Vagina (tissue), 2 donors: ENCODE data around the gene WDR4. TPM values are rescaled to one million over a fixed set of nuclear protein-coding genes. Genes with fewer than 3 reads are reported as not detected.
"Not testable (repeated sequence)": the region's sequence is repeated elsewhere in the genome, so short reads cannot be mapped to it uniquely, and the experiment has no call there.

ENCODE experiments used
- DNase-seq, 2 donors: peaks; one replicate each; pipeline ENCODE4 v3.0.0-alpha.2; 2017; ENCODE audit errors: extremely low spot score in 2 of 2
- H3K27ac ChIP-seq: fragments of 200-600 bp; sonication (generic); one replicate; pipeline ENCODE4 v1.5.1; 2019
- H3K27me3 ChIP-seq: fragments of 200-600 bp; sonication (generic); one replicate; pipeline ENCODE4 v1.5.1; 2019
- H3K36me3 ChIP-seq, 2 donors: fragments of 200-600 bp; sonication (generic); one replicate each; pipeline ENCODE4 v1.5.1; 2017 to 2019
- H3K4me1 ChIP-seq: fragments of 200-600 bp; sonication (generic); one replicate; pipeline ENCODE4 v1.5.1; 2019
- H3K4me3 ChIP-seq, 2 donors: fragments of 200-600 bp; sonication (generic); 1 replicate in 1 of 2; 2 replicates in 1 of 2; pipeline ENCODE4 v1.5.1; 2016 to 2019
- H3K9me3 ChIP-seq: fragments of 200-600 bp; sonication (generic); one replicate; pipeline ENCODE4 v1.5.1; 2019
- POLR2A ChIP-seq, 2 donors: fragments of 450-650 bp; IDR thresholded peaks; one replicate each; pipeline ENCODE4 v1.6.1; 2017; ENCODE audit warnings: antibody characterized with exemption in 2 of 2, mild to moderate bottlenecking in 2 of 2, moderate library complexity in 2 of 2
- POLR2AphosphoS5 ChIP-seq, 2 donors: sonication (generic); formaldehyde crosslinking; IDR thresholded peaks; one replicate each; pipeline ENCODE4 v1.9.0; 2017; ENCODE audit warnings: antibody characterized with exemption in 2 of 2, mild to moderate bottlenecking in 2 of 2, low read depth in 1 of 2; ENCODE audit not compliant: insufficient read depth in 1 of 2
- intact Hi-C: fragments of 100-400 bp; cut with DNase I; formaldehyde crosslinking; loops from one replicate; pipeline ENCODE4 v1.15.1; 2023
- total RNA-seq: library from RNA; depleted of rRNA; stranded (reverse); fragments of >200 nt; gene quantifications from one replicate; pipeline ENCODE4 v1.2.3, GENCODE V29; 2016
- TF ChIP-seq, protein P1 (sequence below), 3 experiments: fragments of 450-650 bp in 2 of 3; fragments of 200-600 bp in 1 of 3; sonication (generic) in 1 of 3; IDR thresholded peaks; one replicate each; pipeline ENCODE4 v1.5.1; 2017 to 2019; ENCODE audit warnings: antibody characterized with exemption in 3 of 3, mild to moderate bottlenecking in 2 of 3, moderate library complexity in 2 of 3

The WDR4 gene
- total RNA-seq, 1 donor from 2014 or later = 23.8 TPM

DNA sequence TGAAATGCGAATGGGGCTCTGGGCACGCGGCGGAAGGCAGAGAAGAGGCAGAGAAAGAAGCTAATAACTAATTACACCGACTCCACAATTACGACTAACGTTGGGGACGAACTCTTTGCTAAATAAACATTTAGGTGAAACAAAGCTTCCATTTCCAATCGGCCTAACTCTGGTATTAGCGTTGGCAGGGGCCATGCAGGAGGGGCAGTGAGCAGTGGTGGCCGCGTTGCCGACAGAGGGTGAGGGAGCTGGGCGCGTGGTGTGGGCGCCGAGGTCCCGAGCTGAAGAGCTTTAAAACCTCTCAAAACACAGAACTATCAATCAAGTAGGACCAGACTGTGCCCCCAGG, 13.2 kb upstream of the WDR4 start:
- H3K27me3 ChIP-seq = no peaks in the 10 kb centered on the region
- H3K27ac ChIP-seq = peak overlapping the region; percentile 93
- peaks cover 0 to 12% of the 10 kb centered on the region in 2 donors for H3K36me3 ChIP-seq
- DNase-seq = no peak
- H3K4me3 ChIP-seq = peak overlapping the region; percentile 68 to 76
- H3K4me1 ChIP-seq = peaks cover 16% of the 10 kb centered on the region
- H3K9me3 ChIP-seq = no peaks in the 10 kb centered on the region
- intact Hi-C loops = no loop called here
- TF ChIP-seq, protein P1, sequence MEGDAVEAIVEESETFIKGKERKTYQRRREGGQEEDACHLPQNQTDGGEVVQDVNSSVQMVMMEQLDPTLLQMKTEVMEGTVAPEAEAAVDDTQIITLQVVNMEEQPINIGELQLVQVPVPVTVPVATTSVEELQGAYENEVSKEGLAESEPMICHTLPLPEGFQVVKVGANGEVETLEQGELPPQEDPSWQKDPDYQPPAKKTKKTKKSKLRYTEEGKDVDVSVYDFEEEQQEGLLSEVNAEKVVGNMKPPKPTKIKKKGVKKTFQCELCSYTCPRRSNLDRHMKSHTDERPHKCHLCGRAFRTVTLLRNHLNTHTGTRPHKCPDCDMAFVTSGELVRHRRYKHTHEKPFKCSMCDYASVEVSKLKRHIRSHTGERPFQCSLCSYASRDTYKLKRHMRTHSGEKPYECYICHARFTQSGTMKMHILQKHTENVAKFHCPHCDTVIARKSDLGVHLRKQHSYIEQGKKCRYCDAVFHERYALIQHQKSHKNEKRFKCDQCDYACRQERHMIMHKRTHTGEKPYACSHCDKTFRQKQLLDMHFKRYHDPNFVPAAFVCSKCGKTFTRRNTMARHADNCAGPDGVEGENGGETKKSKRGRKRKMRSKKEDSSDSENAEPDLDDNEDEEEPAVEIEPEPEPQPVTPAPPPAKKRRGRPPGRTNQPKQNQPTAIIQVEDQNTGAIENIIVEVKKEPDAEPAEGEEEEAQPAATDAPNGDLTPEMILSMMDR (IDR thresholded peaks at IDR 0.05) = no peak
- no peak for TF ChIP-seq POLR2A (IDR thresholded peaks at IDR 0.05)
- no peak for TF ChIP-seq POLR2AphosphoS5 (IDR thresholded peaks at IDR 0.05; ENCODE audit: insufficient read depth in 1 of 2, low read depth in 1 of 2)

- H3K4me1 ChIP-seq = peaks cover 2% of the 10 kb centered on the region
- no peak overlapping the region for H3K4me3 ChIP-seq
- intact Hi-C loops = no loop called here
- H3K27me3 ChIP-seq = no peaks in the 10 kb centered on the region
- no peaks in the 10 kb centered on the region for H3K9me3 ChIP-seq
- TF ChIP-seq POLR2A (IDR thresholded peaks at IDR 0.05) (no peak), POLR2AphosphoS5 (IDR thresholded peaks at IDR 0.05; ENCODE audit: insufficient read depth in 1 of 2, low read depth in 1 of 2) (no peak)
- TF ChIP-seq, protein P1 (IDR thresholded peaks at IDR 0.05) = no peak
- no peak overlapping the region for H3K27ac ChIP-seq
- no peaks in the 10 kb centered on the region for H3K36me3 ChIP-seq
- no peak for DNase-seq
Observed at GRCh38 chr21:42887326-42887725, 8.0 kb upstream of the WDR4 start.

GRCh38 chr21:42883921-42884320, 4.6 kb upstream of the WDR4 start:
- no peak overlapping the region for H3K4me3 ChIP-seq
- no peaks in the 10 kb centered on the region for H3K27me3 ChIP-seq
- no peaks in the 10 kb centered on the region for H3K9me3 ChIP-seq
- H3K36me3 ChIP-seq = no peaks in the 10 kb centered on the region
- intact Hi-C loops = no loop called here
- H3K4me1 ChIP-seq = no peaks in the 10 kb centered on the region
- no peak overlapping the region for H3K27ac ChIP-seq
- no peak for DNase-seq
- TF ChIP-seq POLR2AphosphoS5 (IDR thresholded peaks at IDR 0.05; ENCODE audit: insufficient read depth in 1 of 2, low read depth in 1 of 2) (no peak), POLR2A (IDR thresholded peaks at IDR 0.05) (no peak)
- TF ChIP-seq, protein P1 (IDR thresholded peaks at IDR 0.05) = no peak

DNA sequence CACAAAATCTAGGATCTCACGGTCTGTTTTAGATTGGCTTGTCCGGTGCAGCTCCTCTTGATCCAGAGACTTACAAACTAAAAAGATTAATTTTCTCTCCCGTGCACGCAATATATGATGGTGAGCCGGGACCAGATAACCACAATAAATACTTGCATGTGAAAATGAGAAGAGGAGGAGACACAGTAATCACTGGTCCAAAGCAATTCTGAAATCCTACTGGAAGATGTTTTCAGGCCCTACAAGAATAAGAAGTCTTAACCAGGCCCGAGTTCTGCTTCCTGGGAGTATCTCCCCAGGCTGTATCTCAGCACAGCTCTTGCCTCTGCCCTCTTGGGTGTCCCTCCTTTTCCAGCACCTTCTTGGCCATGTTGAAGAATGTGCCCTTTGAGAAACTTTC, 1.0 kb upstream of the WDR4 start:
- intact Hi-C loops = no loop called here
- Histone ChIP-seq H3K27ac (no peak overlapping the region), H3K4me1 (peaks cover 13% of the 10 kb centered on the region), H3K27me3 (no peaks in the 10 kb centered on the region), H3K36me3 (peaks cover 0 to 11% of the 10 kb centered on the region in 2 donors), H3K4me3 (peak overlapping the region; percentile 82 to 91), H3K9me3 (no peaks in the 10 kb centered on the region)
- TF ChIP-seq POLR2AphosphoS5 (IDR thresholded peaks at IDR 0.05; ENCODE audit: insufficient read depth in 1 of 2, low read depth in 1 of 2) = no peak
- no peak for DNase-seq

GRCh38 chr21:42878678-42878992, 704 bp downstream of the WDR4 start:
- intact Hi-C loops = no loop called here
- Histone ChIP-seq H3K27ac (peak overlapping the region; percentile 80), H3K9me3 (no peaks in the 10 kb centered on the region), H3K4me1 (peaks cover 13% of the 10 kb centered on the region), H3K36me3 (peaks cover 0 to 23% of the 10 kb centered on the region in 2 donors), H3K27me3 (no peaks in the 10 kb centered on the region), H3K4me3 (peak overlapping the region; percentile 82 to 91)
- no peak for TF ChIP-seq POLR2AphosphoS5 (IDR thresholded peaks at IDR 0.05; ENCODE audit: insufficient read depth in 1 of 2, low read depth in 1 of 2)
- TF ChIP-seq, protein P1 (IDR thresholded peaks at IDR 0.05) = no peak
- TF ChIP-seq POLR2A (IDR thresholded peaks at IDR 0.05) = no peak
- DNase-seq = no peak

DNA sequence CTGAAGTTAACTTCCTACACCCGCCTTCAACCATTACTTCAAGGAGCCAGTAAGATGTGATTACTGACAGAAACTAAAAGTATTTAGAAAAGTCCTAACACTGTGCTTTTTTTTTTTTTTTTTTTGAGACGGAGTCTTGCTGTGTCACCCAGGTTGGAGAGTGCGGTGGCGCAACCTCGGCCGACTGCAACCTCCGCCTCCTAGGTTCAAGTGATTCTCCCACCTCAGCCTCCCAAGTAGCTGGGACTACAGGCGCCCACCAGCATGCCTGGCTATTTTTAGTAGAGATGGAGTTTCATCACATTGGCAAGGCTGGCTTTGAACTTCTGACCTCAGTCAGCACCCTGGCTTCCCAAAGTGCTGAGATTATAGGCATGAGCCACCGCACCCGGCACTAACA, 3.5 kb downstream of the WDR4 start:
- H3K27me3 ChIP-seq, H3K4me3 ChIP-seq, intact Hi-C loops, H3K9me3 ChIP-seq, DNase-seq, H3K27ac ChIP-seq: not testable (repeated sequence)
- H3K36me3 ChIP-seq = peaks cover 0 to 51% of the 10 kb centered on the region in 2 donors
- peaks cover 13% of the 10 kb centered on the region for H3K4me1 ChIP-seq
